Kidney epithelial cell (primary cell): ENCODE results near the gene TCF23. TPM values are rescaled to one million over a fixed set of nuclear protein-coding genes. Genes with fewer than 3 reads are reported as not detected.

Experiments used
- DNase-seq: peaks from one replicate; pipeline ENCODE4 v3.0.0-alpha.2; 2010; ENCODE audit warnings: low read depth
- H3K27me3 ChIP-seq: 2 replicates; pipeline ENCODE4 v1.6.0; 2011; ENCODE audit warnings: low read length; ENCODE audit not compliant: control insufficient read depth, insufficient read depth
- H3K36me3 ChIP-seq: 2 replicates; pipeline ENCODE4 v1.5.1; 2011; ENCODE audit warnings: low read length; ENCODE audit not compliant: control insufficient read depth, insufficient read depth
- H3K4me3 ChIP-seq: 2 replicates; pipeline ENCODE4 v1.5.1; 2011; ENCODE audit warnings: low read depth, mild to moderate bottlenecking, control low read depth, low read length
- total RNA-seq: library from RNA; depleted of rRNA; stranded (reverse); fragments of >200 nt; gene quantifications from 2 replicates; pipeline ENCODE4 v1.2.3, GENCODE V29; 2015
- TF ChIP-seq, protein P1 (sequence below): IDR thresholded peaks from 2 replicates; pipeline ENCODE4 v1.5.1; 2011; ENCODE audit warnings: mild to moderate bottlenecking, moderate library complexity, low read length, control low read depth, inconsistent platforms; ENCODE audit not compliant: insufficient read depth, poor library complexity, severe bottlenecking

The TCF23 gene
- total RNA-seq, 1 donor from 2014 or later = not detected

DNA sequence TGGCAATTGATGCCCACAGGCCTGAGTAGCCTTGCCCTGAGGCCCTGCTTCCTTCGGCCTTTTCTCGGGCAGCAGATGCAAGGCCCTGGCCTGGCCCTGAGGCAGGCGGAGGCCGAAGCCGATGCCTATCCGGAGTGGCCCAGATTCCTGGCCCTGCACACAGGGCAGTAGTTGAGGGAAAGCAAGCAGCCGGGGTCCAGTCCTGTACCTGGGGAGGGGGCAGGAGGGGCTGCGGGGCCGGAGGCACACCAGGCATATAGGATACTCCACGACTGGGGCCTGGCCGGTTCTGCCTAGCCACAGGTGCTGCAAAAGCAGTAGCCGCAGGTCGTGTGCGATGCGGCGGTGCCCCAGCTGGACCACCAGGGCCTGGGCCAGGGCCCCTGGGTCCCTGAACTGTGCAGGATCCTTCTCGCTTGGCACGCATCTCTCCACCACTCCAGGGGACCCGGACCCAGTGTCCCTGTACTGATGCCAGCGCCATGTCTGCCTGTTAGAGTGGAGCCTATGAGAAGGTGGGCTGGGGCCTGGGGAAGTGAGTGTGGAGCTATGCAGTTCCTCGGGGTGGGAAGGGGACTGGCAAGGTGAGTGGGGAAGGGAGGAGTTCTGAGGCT lies 11.4 kb upstream of the TCF23 start:
- no peak overlapping the region for H3K4me3 ChIP-seq
- no peak for DNase-seq
- peaks cover 6% of the 10 kb centered on the region for H3K27me3 ChIP-seq
- H3K36me3 ChIP-seq = no peaks in the 10 kb centered on the region
- TF ChIP-seq, protein P1, sequence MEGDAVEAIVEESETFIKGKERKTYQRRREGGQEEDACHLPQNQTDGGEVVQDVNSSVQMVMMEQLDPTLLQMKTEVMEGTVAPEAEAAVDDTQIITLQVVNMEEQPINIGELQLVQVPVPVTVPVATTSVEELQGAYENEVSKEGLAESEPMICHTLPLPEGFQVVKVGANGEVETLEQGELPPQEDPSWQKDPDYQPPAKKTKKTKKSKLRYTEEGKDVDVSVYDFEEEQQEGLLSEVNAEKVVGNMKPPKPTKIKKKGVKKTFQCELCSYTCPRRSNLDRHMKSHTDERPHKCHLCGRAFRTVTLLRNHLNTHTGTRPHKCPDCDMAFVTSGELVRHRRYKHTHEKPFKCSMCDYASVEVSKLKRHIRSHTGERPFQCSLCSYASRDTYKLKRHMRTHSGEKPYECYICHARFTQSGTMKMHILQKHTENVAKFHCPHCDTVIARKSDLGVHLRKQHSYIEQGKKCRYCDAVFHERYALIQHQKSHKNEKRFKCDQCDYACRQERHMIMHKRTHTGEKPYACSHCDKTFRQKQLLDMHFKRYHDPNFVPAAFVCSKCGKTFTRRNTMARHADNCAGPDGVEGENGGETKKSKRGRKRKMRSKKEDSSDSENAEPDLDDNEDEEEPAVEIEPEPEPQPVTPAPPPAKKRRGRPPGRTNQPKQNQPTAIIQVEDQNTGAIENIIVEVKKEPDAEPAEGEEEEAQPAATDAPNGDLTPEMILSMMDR = no peak

DNA sequence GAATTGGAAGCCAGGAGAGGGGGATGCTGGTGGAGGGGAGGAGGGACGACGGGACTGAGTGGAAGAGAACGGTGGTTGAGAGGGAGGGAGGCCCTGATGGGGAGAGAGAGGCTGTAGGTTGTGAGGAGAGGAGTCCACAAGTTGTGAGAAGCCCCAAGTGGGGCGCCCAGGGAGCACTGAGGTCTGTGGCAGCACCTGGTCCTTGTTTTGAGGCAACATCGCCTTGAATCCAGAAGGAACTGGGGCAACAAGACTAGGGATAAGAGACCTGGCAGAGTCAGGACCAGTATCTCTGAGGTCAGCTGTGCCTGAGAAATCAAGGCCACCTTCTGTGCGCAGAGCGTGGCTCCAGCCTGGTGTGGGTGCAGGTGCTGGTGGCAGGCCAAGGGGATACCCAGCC lies 10.7 kb upstream of the TCF23 start:
- no peaks in the 10 kb centered on the region for H3K36me3 ChIP-seq
- TF ChIP-seq, protein P1 = no peak
- H3K4me3 ChIP-seq = no peak overlapping the region
- no peak for DNase-seq
- H3K27me3 ChIP-seq = peaks cover 8% of the 10 kb centered on the region

DNA sequence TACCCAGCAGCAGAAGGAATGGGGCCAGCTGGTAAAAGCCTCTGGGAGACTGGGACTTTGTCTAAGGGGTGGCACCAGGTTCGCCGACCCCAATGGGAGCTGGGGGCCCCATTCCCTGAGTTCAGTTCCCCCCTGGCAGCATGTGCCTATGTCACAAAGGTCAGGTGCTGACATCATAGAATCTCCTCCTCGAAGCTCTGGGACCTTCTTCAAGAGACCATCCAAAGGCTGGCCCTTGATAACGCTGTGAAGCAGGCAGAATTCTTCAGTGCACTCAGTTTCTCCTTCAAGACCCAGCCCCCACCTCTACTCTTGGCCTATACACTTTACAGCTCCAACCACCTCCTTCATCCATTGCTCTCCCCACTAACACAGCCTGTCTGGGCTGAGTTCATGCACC lies 9.5 kb upstream of the TCF23 start, which contains the start of gene PRR30:
PRR30 (minus strand) TSS at position 101 of the 400 bp plus-strand sequence. CDS start 1,081 bp downstream, outside the sequence.
- DNase-seq = no peak
- no peaks in the 10 kb centered on the region for H3K36me3 ChIP-seq
- TF ChIP-seq, protein P1 = no peak
- H3K27me3 ChIP-seq = peaks cover 10% of the 10 kb centered on the region
- H3K4me3 ChIP-seq = no peak within 1 kb of the TSS

DNA sequence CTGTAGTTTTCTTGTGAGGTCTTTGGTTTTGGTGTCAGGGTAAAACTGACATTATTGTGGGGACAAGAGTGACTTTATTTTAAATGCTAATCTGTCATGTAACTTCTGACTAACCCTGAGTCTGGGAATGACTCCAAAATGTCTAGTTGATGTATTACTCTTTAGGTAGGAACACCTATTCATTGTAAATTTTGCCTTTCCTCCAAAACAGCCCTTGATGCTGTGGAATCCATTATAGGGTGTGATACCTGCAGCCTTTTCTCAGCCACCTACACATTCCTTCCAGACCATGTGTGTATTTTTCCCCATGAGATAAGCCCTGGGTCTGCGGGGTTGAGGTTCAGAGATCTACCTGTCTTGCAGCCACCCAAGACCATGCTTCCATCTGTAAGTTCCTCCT lies 5.5 kb upstream of the TCF23 start:
- H3K27me3 ChIP-seq = peaks cover 9% of the 10 kb centered on the region
- H3K36me3 ChIP-seq = no peaks in the 10 kb centered on the region
- H3K4me3 ChIP-seq = no peak overlapping the region
- DNase-seq = no peak
- TF ChIP-seq, protein P1 = no peak

DNA sequence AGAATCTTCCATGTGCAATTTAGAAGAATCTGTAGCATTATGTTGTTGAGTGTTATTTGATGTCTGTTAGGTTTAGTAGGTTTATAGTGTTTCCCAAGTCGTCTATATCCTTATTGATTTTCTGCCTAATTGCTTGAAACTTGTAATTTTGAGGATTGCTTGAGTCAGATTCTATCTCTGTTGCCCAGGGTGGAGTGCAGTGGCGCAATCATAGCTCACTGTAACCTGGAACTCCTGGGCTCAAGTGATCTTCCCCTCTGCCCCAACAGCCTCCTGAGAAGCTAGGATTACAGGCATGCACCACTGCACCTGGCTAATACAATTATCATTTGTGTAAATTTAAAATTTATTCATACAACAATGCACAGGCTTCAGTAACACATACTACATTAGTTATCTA lies 3.1 kb upstream of the TCF23 start:
- no peaks in the 10 kb centered on the region for H3K36me3 ChIP-seq
- peaks cover 11% of the 10 kb centered on the region for H3K27me3 ChIP-seq
- H3K4me3 ChIP-seq = no peak overlapping the region
- no peak for DNase-seq
- TF ChIP-seq, protein P1 = no peak

DNA sequence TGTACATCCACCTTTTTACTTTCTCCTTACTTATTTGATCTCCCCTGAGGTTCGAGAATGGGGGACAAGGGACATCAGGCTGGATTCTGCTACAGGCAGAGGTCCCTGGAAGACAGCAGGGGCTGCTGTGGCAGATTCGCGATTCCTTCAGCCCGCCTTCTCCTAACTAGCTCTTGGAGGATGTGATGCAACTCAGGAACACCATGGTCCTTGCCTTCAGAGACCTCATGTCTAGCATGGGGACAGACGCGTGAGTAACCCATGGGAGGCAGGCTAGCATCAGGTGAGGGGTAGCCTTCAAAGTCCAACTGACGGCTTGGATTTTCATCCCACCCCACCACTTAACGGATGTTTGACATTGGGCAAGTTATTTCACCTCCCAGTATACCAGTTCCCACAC lies 869 bp upstream of the TCF23 start:
- no peaks in the 10 kb centered on the region for H3K36me3 ChIP-seq
- TF ChIP-seq, protein P1 = no peak
- no peak overlapping the region for H3K4me3 ChIP-seq

More for the DNA sequence above, 869 bp upstream of the TCF23 start:
- peaks cover 6% of the 10 kb centered on the region for H3K27me3 ChIP-seq
- no peak for DNase-seq
